VCaP (cell line): ENCODE results near the gene LARGE1.

ENCODE experiments used
- H3K27ac ChIP-seq: fragments of 450-650 bp; 2 replicates; pipeline ENCODE4 v1.5.1; 2017
- TF ChIP-seq, protein P1 (sequence below): fragments of 450-650 bp; conservative IDR thresholded peaks from 2 replicates; pipeline ENCODE4 v1.5.1; 2017; ENCODE audit warnings: mild to moderate bottlenecking, moderate library complexity

Gene LARGE1

DNA sequence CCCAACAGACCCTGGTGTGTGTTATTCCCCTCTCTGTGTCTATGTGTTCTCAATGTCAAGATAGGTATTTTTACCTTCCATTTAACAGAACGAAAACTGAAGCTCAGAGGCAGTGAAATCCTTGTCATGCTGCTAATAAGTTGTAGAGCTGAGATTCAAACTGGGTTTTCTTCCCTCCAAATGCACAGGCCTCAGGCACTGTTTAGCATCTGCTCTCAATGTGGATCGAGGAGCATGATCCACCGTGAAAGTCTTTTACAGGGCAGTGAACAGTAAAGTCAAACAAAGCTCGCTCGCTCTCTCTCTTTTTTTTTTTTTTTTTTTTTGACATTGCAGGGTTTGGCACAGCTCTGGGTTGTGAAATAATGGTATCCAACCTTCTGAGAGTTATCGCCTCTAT is 461.1 kb downstream of the LARGE1 start:
- TF ChIP-seq, protein P1, sequence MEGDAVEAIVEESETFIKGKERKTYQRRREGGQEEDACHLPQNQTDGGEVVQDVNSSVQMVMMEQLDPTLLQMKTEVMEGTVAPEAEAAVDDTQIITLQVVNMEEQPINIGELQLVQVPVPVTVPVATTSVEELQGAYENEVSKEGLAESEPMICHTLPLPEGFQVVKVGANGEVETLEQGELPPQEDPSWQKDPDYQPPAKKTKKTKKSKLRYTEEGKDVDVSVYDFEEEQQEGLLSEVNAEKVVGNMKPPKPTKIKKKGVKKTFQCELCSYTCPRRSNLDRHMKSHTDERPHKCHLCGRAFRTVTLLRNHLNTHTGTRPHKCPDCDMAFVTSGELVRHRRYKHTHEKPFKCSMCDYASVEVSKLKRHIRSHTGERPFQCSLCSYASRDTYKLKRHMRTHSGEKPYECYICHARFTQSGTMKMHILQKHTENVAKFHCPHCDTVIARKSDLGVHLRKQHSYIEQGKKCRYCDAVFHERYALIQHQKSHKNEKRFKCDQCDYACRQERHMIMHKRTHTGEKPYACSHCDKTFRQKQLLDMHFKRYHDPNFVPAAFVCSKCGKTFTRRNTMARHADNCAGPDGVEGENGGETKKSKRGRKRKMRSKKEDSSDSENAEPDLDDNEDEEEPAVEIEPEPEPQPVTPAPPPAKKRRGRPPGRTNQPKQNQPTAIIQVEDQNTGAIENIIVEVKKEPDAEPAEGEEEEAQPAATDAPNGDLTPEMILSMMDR, result no peak
- peak overlapping the region; percentile 37 for H3K27ac ChIP-seq

- no peak overlapping the region for H3K27ac ChIP-seq
- TF ChIP-seq, protein P1, result no peak
These were observed 463.8 kb downstream of the LARGE1 start for GRCh38 chr22:33456511-33456910.

- TF ChIP-seq, protein P1, result no peak
- H3K27ac ChIP-seq, result no peak overlapping the region
These were observed 465.2 kb downstream of the LARGE1 start for GRCh38 chr22:33455036-33455435.

DNA sequence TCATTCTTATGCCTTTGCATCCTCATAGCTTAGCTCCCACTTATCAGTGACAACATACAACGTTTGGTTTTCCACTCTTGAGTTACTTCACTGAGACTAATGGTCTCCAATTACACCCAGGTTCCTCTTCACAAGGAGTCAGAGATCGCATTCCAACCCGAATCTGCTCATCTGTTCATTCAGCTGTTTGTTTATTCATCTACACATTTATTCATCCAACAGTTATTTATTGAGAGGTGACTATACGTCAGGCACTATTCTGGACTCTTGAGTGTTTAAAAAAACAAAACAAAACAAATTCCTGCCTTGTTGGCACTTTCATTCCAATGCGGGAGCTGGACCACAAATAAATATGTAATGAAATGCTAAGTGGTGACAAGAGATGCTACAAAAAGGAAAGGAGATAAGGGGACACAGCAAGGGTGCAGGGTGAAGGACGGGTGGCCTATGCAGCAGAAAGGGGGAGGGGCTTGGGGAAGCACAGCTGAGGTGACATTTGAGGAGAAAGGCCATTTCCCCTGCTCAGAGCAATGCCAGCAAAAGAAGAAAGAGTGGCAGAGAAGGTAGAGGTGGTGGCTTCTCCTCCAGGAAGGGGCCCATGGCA is 468.3 kb downstream of the LARGE1 start:
- TF ChIP-seq, protein P1, result no peak
- H3K27ac ChIP-seq, result no peak overlapping the region

- TF ChIP-seq, protein P1, result no peak
- no peak overlapping the region for H3K27ac ChIP-seq
These were observed 469.5 kb downstream of the LARGE1 start for GRCh38 chr22:33450756-33451155.

GRCh38 chr22:33447733-33448132 is 472.5 kb downstream of the LARGE1 start:
- TF ChIP-seq, protein P1, result no peak
- no peak overlapping the region for H3K27ac ChIP-seq

DNA sequence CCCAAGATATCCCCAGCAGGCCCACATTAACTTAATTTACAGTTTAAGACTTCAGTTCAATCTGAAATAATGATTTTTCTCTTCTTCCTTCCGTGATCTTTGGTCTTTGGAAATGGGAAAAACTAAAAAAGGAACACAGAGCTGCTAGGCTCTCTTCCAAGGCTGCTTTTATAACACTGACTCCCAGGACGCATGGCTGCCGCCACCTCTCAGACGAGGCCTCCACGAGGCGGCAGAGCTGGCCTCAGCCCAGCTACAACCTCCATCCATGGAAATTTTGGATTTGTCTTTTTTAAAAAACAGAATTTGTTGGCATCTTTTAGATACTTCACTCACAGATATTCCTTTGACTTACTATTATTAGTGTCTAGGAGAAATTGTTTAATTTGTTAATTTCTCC is 476.6 kb downstream of the LARGE1 start:
- no peak overlapping the region for H3K27ac ChIP-seq
- TF ChIP-seq, protein P1, result no peak
